ENCODE measurements around the gene XPNPEP3.

XPNPEP3 gene

GRCh38 chr22:40950962-40951794, 94.2 kb downstream of the XPNPEP3 start, which contains the start of gene RBX1:
Gene RBX1, plus strand, starts transcription at chr22:40951378. Its CDS starts 21 bp downstream, at chr22:40951399.
- TF ChIP-seq POLR2AphosphoS5 (IDR thresholded peaks at IDR 0.05; ENCODE audit: low read depth, low read length) (peak; percentile 27), SIN3A (IDR thresholded peaks at IDR 0.05; ENCODE audit: borderline replicate concordance, insufficient read depth, low read length) (no peak), TAF1 (IDR thresholded peaks at IDR 0.05; ENCODE audit: borderline replicate concordance, insufficient read depth, low read length) (peak; percentile 65; the same call in 1 of the 2 replicates), FOXP2 (optimal IDR thresholded peaks at IDR 0.05; ENCODE audit: borderline replicate concordance, extremely low read depth, extremely low read length, insufficient read depth) (peak; percentile 72)
- TF ChIP-seq, protein P1, sequence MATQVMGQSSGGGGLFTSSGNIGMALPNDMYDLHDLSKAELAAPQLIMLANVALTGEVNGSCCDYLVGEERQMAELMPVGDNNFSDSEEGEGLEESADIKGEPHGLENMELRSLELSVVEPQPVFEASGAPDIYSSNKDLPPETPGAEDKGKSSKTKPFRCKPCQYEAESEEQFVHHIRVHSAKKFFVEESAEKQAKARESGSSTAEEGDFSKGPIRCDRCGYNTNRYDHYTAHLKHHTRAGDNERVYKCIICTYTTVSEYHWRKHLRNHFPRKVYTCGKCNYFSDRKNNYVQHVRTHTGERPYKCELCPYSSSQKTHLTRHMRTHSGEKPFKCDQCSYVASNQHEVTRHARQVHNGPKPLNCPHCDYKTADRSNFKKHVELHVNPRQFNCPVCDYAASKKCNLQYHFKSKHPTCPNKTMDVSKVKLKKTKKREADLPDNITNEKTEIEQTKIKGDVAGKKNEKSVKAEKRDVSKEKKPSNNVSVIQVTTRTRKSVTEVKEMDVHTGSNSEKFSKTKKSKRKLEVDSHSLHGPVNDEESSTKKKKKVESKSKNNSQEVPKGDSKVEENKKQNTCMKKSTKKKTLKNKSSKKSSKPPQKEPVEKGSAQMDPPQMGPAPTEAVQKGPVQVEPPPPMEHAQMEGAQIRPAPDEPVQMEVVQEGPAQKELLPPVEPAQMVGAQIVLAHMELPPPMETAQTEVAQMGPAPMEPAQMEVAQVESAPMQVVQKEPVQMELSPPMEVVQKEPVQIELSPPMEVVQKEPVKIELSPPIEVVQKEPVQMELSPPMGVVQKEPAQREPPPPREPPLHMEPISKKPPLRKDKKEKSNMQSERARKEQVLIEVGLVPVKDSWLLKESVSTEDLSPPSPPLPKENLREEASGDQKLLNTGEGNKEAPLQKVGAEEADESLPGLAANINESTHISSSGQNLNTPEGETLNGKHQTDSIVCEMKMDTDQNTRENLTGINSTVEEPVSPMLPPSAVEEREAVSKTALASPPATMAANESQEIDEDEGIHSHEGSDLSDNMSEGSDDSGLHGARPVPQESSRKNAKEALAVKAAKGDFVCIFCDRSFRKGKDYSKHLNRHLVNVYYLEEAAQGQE (IDR thresholded peaks at IDR 0.05; ENCODE audit: insufficient read depth in 1 of 2, low read depth in 2 of 2, low read length in 2 of 2): 0 out of 4 replicates have a peak, but pooled peaks of 1 of the 2 experiments have one; percentile 27

DNA sequence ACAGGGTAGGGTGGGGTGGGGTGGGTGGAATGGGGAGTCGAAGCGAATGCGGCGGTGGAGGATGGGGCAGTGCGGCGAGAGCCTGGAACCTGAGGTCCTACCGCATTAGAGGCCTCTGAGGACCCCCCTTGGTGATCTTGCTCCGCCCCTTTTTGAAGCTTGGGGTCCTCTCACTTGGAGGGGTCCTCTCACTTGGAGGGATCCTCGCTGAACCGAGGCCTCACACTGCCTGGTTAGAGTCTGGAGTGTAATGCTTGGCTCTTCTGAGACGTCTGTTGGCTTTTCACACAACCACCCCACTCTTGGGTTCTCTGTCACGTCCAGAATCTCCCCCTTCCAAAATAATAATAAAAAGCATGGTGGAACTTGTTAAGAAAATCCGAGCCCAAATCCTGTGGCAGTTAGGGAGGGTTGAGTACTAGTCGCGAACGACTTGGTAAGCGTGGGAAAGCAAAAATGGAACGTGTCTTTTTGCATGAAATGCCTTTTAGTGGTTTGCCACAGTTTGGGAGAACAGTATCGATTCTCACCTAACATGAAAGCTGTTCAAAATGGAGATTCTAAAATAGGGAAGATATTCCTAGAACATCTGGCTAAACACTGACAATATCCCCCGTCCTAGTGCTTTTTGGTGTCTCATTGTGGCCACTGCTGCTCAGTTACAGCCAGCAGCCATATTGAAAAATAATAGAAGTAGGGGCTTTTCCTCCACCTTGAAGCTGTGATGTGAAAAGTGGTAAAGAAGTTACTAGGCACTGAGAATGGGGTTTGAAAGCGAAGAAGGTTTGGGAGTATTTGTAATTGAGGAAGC, 95.1 kb downstream of the XPNPEP3 start:
- peak; percentile 76; the same call in 1 of the 2 replicates for TF ChIP-seq POLR2AphosphoS5 (IDR thresholded peaks at IDR 0.05; ENCODE audit: low read depth, low read length)
- TF ChIP-seq FOXP2 (optimal IDR thresholded peaks at IDR 0.05; ENCODE audit: borderline replicate concordance, extremely low read depth, extremely low read length, insufficient read depth): peak; percentile 37
- TF ChIP-seq SIN3A (IDR thresholded peaks at IDR 0.05; ENCODE audit: borderline replicate concordance, insufficient read depth, low read length): no peak

DNA sequence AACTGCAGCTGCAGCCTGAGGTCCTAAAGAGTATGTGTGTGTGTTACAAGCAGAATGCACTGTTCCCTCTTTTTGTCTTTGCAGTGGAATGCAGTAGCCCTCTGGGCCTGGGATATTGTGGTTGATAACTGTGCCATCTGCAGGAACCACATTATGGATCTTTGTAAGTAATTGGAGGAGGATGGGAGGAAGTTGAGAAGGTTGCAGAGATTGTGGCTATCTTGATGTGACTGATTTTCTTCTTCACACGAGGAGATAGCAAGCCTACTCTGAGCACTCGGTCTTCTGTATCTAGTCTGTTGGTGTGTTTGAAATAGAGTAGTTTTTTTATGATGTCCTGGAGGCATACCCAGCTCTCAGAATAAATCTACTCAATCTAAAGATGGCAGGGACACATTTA, 96.5 kb downstream of the XPNPEP3 start:
- TF ChIP-seq FOXP2 (optimal IDR thresholded peaks at IDR 0.05; ENCODE audit: borderline replicate concordance, extremely low read depth, extremely low read length, insufficient read depth) (no peak), SIN3A (IDR thresholded peaks at IDR 0.05; ENCODE audit: borderline replicate concordance, insufficient read depth, low read length) (no peak), POLR2AphosphoS5 (IDR thresholded peaks at IDR 0.05; ENCODE audit: low read depth, low read length) (no peak), TAF1 (IDR thresholded peaks at IDR 0.05; ENCODE audit: borderline replicate concordance, insufficient read depth, low read length) (no peak)
- TF ChIP-seq, protein P1 (IDR thresholded peaks at IDR 0.05; ENCODE audit: insufficient read depth in 1 of 2, low read depth in 2 of 2, low read length in 2 of 2): no peak

DNA sequence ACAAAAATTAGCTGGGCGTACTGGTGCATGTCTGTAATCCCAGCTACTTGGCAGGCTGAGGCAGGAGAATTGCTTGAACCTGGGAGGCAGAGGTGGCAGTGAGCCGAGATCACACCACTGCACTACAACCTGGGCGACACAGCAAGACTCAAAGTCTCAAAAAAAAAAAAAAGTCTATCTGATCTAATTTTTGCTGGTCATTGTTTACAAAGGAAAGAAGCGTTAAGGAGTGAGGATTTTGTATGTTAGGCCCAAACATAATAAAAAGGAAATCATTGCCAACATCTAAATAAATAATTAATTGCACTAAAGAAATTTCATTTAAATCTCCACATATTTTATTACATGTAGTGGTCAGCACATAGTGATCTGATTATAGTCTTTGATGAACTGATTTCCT, 97.2 kb downstream of the XPNPEP3 start:
- TF ChIP-seq SIN3A (IDR thresholded peaks at IDR 0.05; ENCODE audit: borderline replicate concordance, insufficient read depth, low read length) (no peak), POLR2AphosphoS5 (IDR thresholded peaks at IDR 0.05; ENCODE audit: low read depth, low read length) (no peak), TAF1 (IDR thresholded peaks at IDR 0.05; ENCODE audit: borderline replicate concordance, insufficient read depth, low read length) (no peak), FOXP2 (optimal IDR thresholded peaks at IDR 0.05; ENCODE audit: borderline replicate concordance, extremely low read depth, extremely low read length, insufficient read depth) (no peak)
- TF ChIP-seq, protein P1 (IDR thresholded peaks at IDR 0.05; ENCODE audit: insufficient read depth in 1 of 2, low read depth in 2 of 2, low read length in 2 of 2): no peak

DNA sequence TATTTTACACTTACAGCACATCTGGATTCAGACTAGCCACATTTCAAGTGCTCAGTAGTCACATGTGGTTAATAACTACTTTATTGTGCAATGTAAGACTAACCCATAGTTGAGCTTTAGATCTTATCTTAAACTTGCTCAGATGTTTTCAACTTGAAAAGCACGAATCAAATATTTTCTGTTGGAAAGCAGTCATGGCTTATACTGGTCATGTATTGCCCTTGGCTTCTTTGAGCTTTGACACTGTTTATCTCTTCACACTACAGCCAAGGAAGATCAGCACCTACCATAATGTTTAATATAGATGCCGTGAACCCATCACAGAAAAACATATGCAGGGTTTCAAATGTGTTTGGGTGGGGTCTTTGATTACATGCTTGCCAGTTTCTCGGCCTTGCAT, 98.6 kb downstream of the XPNPEP3 start:
- TF ChIP-seq TAF1 (IDR thresholded peaks at IDR 0.05; ENCODE audit: borderline replicate concordance, insufficient read depth, low read length): no peak
- no peak for TF ChIP-seq FOXP2 (optimal IDR thresholded peaks at IDR 0.05; ENCODE audit: borderline replicate concordance, extremely low read depth, extremely low read length, insufficient read depth)
- no peak for TF ChIP-seq POLR2AphosphoS5 (IDR thresholded peaks at IDR 0.05; ENCODE audit: low read depth, low read length)
- TF ChIP-seq SIN3A (IDR thresholded peaks at IDR 0.05; ENCODE audit: borderline replicate concordance, insufficient read depth, low read length): no peak
- TF ChIP-seq, protein P1 (IDR thresholded peaks at IDR 0.05; ENCODE audit: insufficient read depth in 1 of 2, low read depth in 2 of 2, low read length in 2 of 2): no peak
